ENCODE data around the gene PTGIS.

PTGIS gene

DNA sequence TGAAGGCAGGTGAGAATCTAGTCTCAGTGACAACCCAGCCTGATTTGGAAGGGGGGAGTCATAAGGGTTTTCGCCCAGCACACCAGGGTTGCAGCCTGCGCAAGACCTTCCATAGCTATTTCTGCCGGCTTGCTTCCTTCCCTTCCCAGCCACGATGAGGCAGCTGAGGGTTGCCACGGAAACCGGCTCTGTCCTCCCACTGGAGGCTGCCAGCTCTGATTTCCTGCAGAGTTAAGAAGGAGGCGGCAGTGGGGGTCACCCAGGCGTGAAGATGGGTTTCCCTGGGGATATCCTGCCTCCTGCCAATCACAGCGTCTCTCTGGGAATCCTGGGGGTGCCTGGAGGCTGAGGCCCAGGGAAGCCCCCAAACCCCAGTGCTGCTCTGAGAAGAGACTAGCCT, 62.4 kb downstream of the PTGIS start:
- no peaks in the 10 kb centered on the region for H3K36me3 ChIP-seq
- no peaks in the 10 kb centered on the region for H3K27me3 ChIP-seq (ENCODE audit: insufficient read depth, low read depth, severe bottlenecking)
- no peak overlapping the region for H3K4me3 ChIP-seq (ENCODE audit: low read depth, low read length)
- peak; percentile 79 for DNase-seq
- no peak overlapping the region for H3K27ac ChIP-seq
- TF ChIP-seq, protein P1, sequence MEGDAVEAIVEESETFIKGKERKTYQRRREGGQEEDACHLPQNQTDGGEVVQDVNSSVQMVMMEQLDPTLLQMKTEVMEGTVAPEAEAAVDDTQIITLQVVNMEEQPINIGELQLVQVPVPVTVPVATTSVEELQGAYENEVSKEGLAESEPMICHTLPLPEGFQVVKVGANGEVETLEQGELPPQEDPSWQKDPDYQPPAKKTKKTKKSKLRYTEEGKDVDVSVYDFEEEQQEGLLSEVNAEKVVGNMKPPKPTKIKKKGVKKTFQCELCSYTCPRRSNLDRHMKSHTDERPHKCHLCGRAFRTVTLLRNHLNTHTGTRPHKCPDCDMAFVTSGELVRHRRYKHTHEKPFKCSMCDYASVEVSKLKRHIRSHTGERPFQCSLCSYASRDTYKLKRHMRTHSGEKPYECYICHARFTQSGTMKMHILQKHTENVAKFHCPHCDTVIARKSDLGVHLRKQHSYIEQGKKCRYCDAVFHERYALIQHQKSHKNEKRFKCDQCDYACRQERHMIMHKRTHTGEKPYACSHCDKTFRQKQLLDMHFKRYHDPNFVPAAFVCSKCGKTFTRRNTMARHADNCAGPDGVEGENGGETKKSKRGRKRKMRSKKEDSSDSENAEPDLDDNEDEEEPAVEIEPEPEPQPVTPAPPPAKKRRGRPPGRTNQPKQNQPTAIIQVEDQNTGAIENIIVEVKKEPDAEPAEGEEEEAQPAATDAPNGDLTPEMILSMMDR (IDR thresholded peaks at IDR 0.05; ENCODE audit: low read depth, low read length) = no peak
- no peaks in the 10 kb centered on the region for H3K9me3 ChIP-seq (ENCODE audit: severe bottlenecking)

DNA sequence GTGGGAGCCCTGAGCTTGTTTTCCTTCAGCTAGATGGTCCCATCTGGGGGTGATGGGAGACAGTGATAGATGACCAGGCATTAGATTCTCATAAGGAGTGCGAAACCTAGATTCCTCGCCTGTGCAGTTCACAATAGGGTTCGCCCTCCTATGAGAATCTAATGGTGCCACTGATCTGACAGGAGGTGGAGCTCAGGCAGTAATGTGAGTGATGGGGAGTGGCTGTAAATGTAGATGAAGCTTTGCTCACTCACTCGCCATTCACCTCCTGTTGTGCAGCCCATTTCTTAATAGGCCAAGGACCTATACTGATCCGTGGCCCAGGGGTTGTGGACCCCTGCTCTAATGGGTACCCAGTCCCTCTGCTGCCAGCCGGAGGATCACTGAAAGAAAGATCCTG, 64.8 kb downstream of the PTGIS start:
- TF ChIP-seq, protein P1 (IDR thresholded peaks at IDR 0.05; ENCODE audit: low read depth, low read length) = no peak
- Histone ChIP-seq H3K4me3 (ENCODE audit: low read depth, low read length) (no peak overlapping the region), H3K36me3 (no peaks in the 10 kb centered on the region), H3K27me3 (ENCODE audit: insufficient read depth, low read depth, severe bottlenecking) (no peaks in the 10 kb centered on the region), H3K9me3 (ENCODE audit: severe bottlenecking) (no peaks in the 10 kb centered on the region), H3K27ac (no peak overlapping the region)
- DNase-seq = no peak

DNA sequence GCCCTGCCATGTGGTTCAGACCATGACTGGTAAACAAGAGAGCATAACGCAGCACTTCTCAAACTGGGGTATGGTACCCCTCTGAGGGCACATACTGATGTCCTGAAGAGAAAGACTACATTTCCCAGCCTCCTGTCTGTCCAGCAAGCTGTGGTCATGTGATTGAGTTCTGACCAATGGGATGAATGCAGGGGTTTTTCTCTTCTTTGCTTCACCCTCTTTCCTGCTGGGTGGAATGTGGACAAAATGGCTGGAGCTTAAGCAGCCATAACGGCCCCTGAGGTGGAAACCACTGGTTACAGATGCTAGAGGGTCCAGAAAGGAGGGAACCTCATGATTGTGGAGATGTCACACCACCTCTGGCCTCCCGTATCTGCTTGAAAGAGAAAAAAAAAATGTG, 66.0 kb downstream of the PTGIS start:
- Histone ChIP-seq H3K4me3 (ENCODE audit: low read depth, low read length) (no peak overlapping the region), H3K36me3 (no peaks in the 10 kb centered on the region), H3K27me3 (ENCODE audit: insufficient read depth, low read depth, severe bottlenecking) (no peaks in the 10 kb centered on the region), H3K27ac (no peak overlapping the region), H3K9me3 (ENCODE audit: severe bottlenecking) (no peaks in the 10 kb centered on the region)
- no peak for DNase-seq
- TF ChIP-seq, protein P1 (IDR thresholded peaks at IDR 0.05; ENCODE audit: low read depth, low read length) = no peak

DNA sequence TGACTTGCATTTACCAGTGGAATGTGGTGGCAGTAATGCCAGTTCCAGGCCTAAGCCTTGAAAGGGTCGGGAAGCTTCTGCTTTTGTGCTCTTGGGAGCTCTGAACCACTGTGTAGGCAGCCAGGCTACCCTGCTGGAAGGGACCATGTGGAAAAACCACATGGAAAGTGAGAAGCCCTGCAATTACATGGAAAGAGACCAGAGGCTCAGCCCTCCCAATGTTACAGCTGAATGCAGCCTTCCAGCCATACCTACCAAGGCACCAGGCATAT, 70.6 kb downstream of the PTGIS start:
- TF ChIP-seq, protein P1 (IDR thresholded peaks at IDR 0.05; ENCODE audit: low read depth, low read length) = no peak
- Histone ChIP-seq H3K27me3 (ENCODE audit: insufficient read depth, low read depth, severe bottlenecking) (no peaks in the 10 kb centered on the region), H3K4me3 (ENCODE audit: low read depth, low read length) (no peak overlapping the region), H3K27ac (no peak overlapping the region), H3K36me3 (no peaks in the 10 kb centered on the region), H3K9me3 (ENCODE audit: severe bottlenecking) (no peaks in the 10 kb centered on the region)
- DNase-seq = no peak

DNA sequence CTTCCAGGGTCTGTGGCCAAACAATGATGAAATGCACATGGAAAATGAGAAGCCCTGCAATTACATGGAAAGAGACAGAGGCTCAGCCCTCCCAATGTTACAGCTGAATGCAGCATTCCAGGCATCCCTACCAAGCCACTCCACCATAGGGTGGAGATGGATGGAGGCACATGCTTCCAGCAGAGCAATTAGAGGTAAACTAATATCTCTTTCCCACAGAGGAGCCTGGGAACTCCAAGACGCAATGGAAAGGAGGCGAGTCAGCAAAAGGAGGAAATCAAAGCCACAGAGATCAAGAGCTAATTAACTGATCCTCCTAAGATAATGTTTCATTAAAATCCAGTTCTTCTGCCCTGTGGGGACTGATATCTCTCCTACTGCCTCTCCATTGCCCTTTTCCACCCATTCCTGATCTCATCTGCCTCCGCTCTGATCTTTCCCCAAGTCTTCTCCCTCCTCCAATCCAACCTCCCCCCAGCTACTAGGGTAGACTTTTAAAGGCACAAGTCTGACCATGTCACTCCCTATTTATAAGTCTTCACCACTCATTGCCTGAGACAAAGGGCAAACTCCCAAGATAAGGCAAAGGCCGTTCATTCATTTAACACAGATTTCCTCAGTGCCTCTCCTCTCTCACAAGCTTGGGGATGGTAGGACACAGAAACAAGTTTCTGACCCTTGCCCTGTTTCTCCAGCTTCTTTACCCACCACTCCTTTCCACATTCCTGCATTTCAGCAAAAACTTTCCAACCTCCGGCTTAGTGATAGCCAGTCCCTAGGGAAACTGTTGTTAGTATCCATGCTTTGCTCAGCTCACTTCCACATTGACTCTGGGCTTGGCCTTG, 71.2 kb downstream of the PTGIS start:
- Histone ChIP-seq H3K9me3 (ENCODE audit: severe bottlenecking) (no peaks in the 10 kb centered on the region), H3K4me3 (ENCODE audit: low read depth, low read length) (no peak overlapping the region), H3K27ac (no peak overlapping the region), H3K27me3 (ENCODE audit: insufficient read depth, low read depth, severe bottlenecking) (no peaks in the 10 kb centered on the region), H3K36me3 (no peaks in the 10 kb centered on the region)
- no peak for DNase-seq
- TF ChIP-seq, protein P1 (IDR thresholded peaks at IDR 0.05; ENCODE audit: low read depth, low read length) = no peak

DNA sequence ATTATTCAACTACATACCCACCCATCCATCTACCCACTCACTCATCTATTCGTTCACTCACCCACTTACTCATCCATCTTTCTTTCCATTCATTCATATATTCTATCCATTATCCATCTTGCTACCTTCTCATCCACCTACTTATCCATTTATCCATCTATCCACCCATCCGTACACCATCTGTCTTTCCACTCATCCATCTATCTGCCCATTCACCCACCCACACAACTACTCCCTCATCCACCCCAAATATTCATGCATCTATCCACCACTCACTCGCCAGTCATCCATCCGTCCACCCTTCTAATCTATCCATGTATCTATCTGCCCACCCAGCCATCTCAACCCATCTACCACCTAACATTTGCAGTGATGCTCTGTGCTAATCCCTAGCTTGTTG, 71.9 kb downstream of the PTGIS start:
- DNase-seq = no peak
- Histone ChIP-seq H3K4me3 (ENCODE audit: low read depth, low read length) (no peak overlapping the region), H3K36me3 (no peaks in the 10 kb centered on the region), H3K27me3 (ENCODE audit: insufficient read depth, low read depth, severe bottlenecking) (no peaks in the 10 kb centered on the region), H3K27ac (no peak overlapping the region), H3K9me3 (ENCODE audit: severe bottlenecking) (no peaks in the 10 kb centered on the region)
- TF ChIP-seq, protein P1 (IDR thresholded peaks at IDR 0.05; ENCODE audit: low read depth, low read length) = no peak

Measured in WERI-Rb-1 (cell line).